Right ventricle myocardium inferior (tissue), 1 donor: Measurements from ENCODE around the gene SPACA7. TPM values are rescaled to one million over a fixed set of nuclear protein-coding genes. Genes with fewer than 3 reads are reported as not detected.

Experiments
- ATAC-seq: fragments of 200-7000 bp; cut with Tn5 transposase; one replicate; pipeline ENCODE4 v1.9.1; 2020; ENCODE audit warnings: mild to moderate bottlenecking, moderate library complexity
- DNase-seq: peaks from one replicate; pipeline ENCODE4 v3.0.0; 2021; ENCODE audit errors: missing footprints
- intact Hi-C: fragments of 100-400 bp; cut with DNase I; formaldehyde crosslinking; loops from one replicate; pipeline ENCODE4 v1.11.0; 2022
- total RNA-seq: library from RNA; stranded (reverse); fragmentation: NEBNext Ultra II Directional; extraction: Animal tissue kit (Norgen Biotek cat#: 25700); gene quantifications from one replicate; pipeline ENCODE4 v1.2.1, GENCODE V29; 2021
- donor health status: DM: no; HTN: yes; CAD: no; lungs with severe emphysema.

Gene SPACA7
- total RNA-seq, 1 donor from 2014 or later, result not detected

- ATAC-seq (no peak), DNase-seq (no peak)
- intact Hi-C loops, result no loop called here
Observed at GRCh38 chr13:112481458-112481857, 105.3 kb downstream of the SPACA7 start.

GRCh38 chr13:112483299-112483698 is 107.1 kb downstream of the SPACA7 start:
- ATAC-seq (no peak), DNase-seq (no peak)
- intact Hi-C loops, result no loop called here

Other genes with a start within 250 kb of the SPACA7 start
- 16.4 TPM for gene TUBGCP3, start 211.8 kb downstream of the SPACA7 start, total RNA-seq